GM12864 (cell line): ENCODE data around the gene AXIN2.

ENCODE experiments used
- DNase-seq: peaks from one replicate; pipeline ENCODE4 v3.0.0-alpha.2; 2011; ENCODE audit warnings: low read depth
- H3K4me3 ChIP-seq: 2 replicates; pipeline ENCODE4 v1.5.1; 2011; ENCODE audit warnings: mild to moderate bottlenecking, low read depth, low read length, control low read depth
- CTCF ChIP-seq: IDR thresholded peaks from 2 replicates; pipeline ENCODE4 v1.5.1; 2011; ENCODE audit warnings: low read depth, mild to moderate bottlenecking, moderate library complexity, low read length, control low read depth, inconsistent platforms; ENCODE audit errors: missing control alignments

Gene AXIN2

GRCh38 chr17:65561452-65562205 is at the start of gene AXIN2:
AXIN2 (minus strand) TSS chr17:65561648; CDS start chr17:65558620, 3,028 bp downstream.
- DNase-seq = no peak

GRCh38 chr17:65609749-65610148 is 48.3 kb upstream of the AXIN2 start:
- no peak overlapping the region for H3K4me3 ChIP-seq
- DNase-seq = no peak
- TF ChIP-seq CTCF = no peak

More at GRCh38 chr17:65561452-65562205, at the start of gene AXIN2:
- TF ChIP-seq CTCF = peak; percentile 36
- H3K4me3 ChIP-seq = peak within 1 kb of the TSS; percentile 63

GRCh38 chr17:65609286-65609685 is 47.8 kb upstream of the AXIN2 start:
- DNase-seq = no peak
- TF ChIP-seq CTCF = no peak
- H3K4me3 ChIP-seq = no peak overlapping the region

- TF ChIP-seq CTCF = no peak
- no peak overlapping the region for H3K4me3 ChIP-seq
- DNase-seq = no peak
These were observed 42.6 kb upstream of the AXIN2 start for GRCh38 chr17:65604070-65604469.

GRCh38 chr17:65601881-65602280 is 40.4 kb upstream of the AXIN2 start:
- no peak overlapping the region for H3K4me3 ChIP-seq
- DNase-seq = no peak
- TF ChIP-seq CTCF = no peak

GRCh38 chr17:65601145-65601544 is 39.7 kb upstream of the AXIN2 start:
- no peak for TF ChIP-seq CTCF
- no peak for DNase-seq
- H3K4me3 ChIP-seq = no peak overlapping the region

GRCh38 chr17:65600518-65600917 is 39.1 kb upstream of the AXIN2 start:
- DNase-seq = no peak
- H3K4me3 ChIP-seq = no peak overlapping the region
- TF ChIP-seq CTCF = no peak
